Renal pelvis (tissue), 12 donors: ENCODE data around the gene EHD4. TPM values are rescaled to one million over a fixed set of nuclear protein-coding genes. Genes with fewer than 3 reads are reported as not detected.
A peak's percentile ranks its signal among the peaks of the same experiment; 100 is the strongest.

ENCODE experiments used
- DNase-seq: peaks from one replicate; pipeline ENCODE4 v3.0.0-alpha.2; 2013
- long read RNA-seq, 16 experiments: transcript quantifications; one replicate each; lab custom pipeline, GENCODE V29; 2026
- polyA plus RNA-seq, 3 donors: library from polyadenylated mRNA; unstranded; fragments of 120-200 nt; gene quantifications; one replicate each; pipeline ENCODE4 v1.2.1, GENCODE V29; 2013; ENCODE audit not compliant: insufficient read length in 3 of 3

EHD4 gene
- 10 to 100 TPM; 16.8 to 18.7 (median 17.5) TPM for polyA plus RNA-seq
- long read RNA-seq, donor 1, full-length matches to known transcripts, result 11 of 11 reads
- long read RNA-seq, donor 1, partial matches to known transcripts, result 0 of 11 reads
- long read RNA-seq, donor 1, other reads (novel, unspliced or antisense), result 0 of 11 reads
- long read RNA-seq, donor 2, full-length matches to known transcripts, result 18 of 18 reads
- long read RNA-seq, donor 2, partial matches to known transcripts, result 0 of 18 reads
- long read RNA-seq, donor 2, other reads (novel, unspliced or antisense), result 0 of 18 reads
- long read RNA-seq, donor 3, full-length matches to known transcripts, result 9 of 9 reads
- long read RNA-seq, donor 3, partial matches to known transcripts, result 0 of 9 reads
- long read RNA-seq, donor 3, other reads (novel, unspliced or antisense), result 0 of 9 reads
- long read RNA-seq, donor 4, full-length matches to known transcripts, result 5 of 5 reads
- long read RNA-seq, donor 4, partial matches to known transcripts, result 0 of 5 reads
- long read RNA-seq, donor 4, other reads (novel, unspliced or antisense), result 0 of 5 reads
- long read RNA-seq, donor 5, full-length matches to known transcripts, result 1 of 1 reads
- long read RNA-seq, donor 5, partial matches to known transcripts, result 0 of 1 reads
- long read RNA-seq, donor 5, other reads (novel, unspliced or antisense), result 0 of 1 reads
- long read RNA-seq, donor 6, full-length matches to known transcripts, result 9 of 9 reads
- long read RNA-seq, donor 6, partial matches to known transcripts, result 0 of 9 reads
- long read RNA-seq, donor 6, other reads (novel, unspliced or antisense), result 0 of 9 reads
- long read RNA-seq, donor 7, full-length matches to known transcripts, result 12 of 12 reads
- long read RNA-seq, donor 7, partial matches to known transcripts, result 0 of 12 reads
- long read RNA-seq, donor 7, other reads (novel, unspliced or antisense), result 0 of 12 reads
- long read RNA-seq, donor 8, full-length matches to known transcripts, result 3 of 3 reads
- long read RNA-seq, donor 8, partial matches to known transcripts, result 0 of 3 reads
- long read RNA-seq, donor 8, other reads (novel, unspliced or antisense), result 0 of 3 reads
- long read RNA-seq, donor 9, full-length matches to known transcripts, result 6 of 6 reads
- long read RNA-seq, donor 9, partial matches to known transcripts, result 0 of 6 reads
- long read RNA-seq, donor 9, other reads (novel, unspliced or antisense), result 0 of 6 reads
- long read RNA-seq, donor 10, full-length matches to known transcripts, result 7 of 7 reads
- long read RNA-seq, donor 10, partial matches to known transcripts, result 0 of 7 reads
- long read RNA-seq, donor 10, other reads (novel, unspliced or antisense), result 0 of 7 reads
- long read RNA-seq, donor 11, full-length matches to known transcripts, result 10 of 10 reads
- long read RNA-seq, donor 11, partial matches to known transcripts, result 0 of 10 reads
- long read RNA-seq, donor 11, other reads (novel, unspliced or antisense), result 0 of 10 reads
- long read RNA-seq, donor 12, full-length matches to known transcripts, result 16 of 16 reads
- long read RNA-seq, donor 12, partial matches to known transcripts, result 0 of 16 reads
- long read RNA-seq, donor 12, other reads (novel, unspliced or antisense), result 0 of 16 reads
- long read RNA-seq, donor 13, full-length matches to known transcripts, result 9 of 9 reads
- long read RNA-seq, donor 13, partial matches to known transcripts, result 0 of 9 reads
- long read RNA-seq, donor 13, other reads (novel, unspliced or antisense), result 0 of 9 reads
- long read RNA-seq, donor 14, result 0 reads
- long read RNA-seq, donor 15, result 0 reads
- long read RNA-seq, donor 16, full-length matches to known transcripts, result 11 of 11 reads
- long read RNA-seq, donor 16, partial matches to known transcripts, result 0 of 11 reads
- long read RNA-seq, donor 16, other reads (novel, unspliced or antisense), result 0 of 11 reads

DNA sequence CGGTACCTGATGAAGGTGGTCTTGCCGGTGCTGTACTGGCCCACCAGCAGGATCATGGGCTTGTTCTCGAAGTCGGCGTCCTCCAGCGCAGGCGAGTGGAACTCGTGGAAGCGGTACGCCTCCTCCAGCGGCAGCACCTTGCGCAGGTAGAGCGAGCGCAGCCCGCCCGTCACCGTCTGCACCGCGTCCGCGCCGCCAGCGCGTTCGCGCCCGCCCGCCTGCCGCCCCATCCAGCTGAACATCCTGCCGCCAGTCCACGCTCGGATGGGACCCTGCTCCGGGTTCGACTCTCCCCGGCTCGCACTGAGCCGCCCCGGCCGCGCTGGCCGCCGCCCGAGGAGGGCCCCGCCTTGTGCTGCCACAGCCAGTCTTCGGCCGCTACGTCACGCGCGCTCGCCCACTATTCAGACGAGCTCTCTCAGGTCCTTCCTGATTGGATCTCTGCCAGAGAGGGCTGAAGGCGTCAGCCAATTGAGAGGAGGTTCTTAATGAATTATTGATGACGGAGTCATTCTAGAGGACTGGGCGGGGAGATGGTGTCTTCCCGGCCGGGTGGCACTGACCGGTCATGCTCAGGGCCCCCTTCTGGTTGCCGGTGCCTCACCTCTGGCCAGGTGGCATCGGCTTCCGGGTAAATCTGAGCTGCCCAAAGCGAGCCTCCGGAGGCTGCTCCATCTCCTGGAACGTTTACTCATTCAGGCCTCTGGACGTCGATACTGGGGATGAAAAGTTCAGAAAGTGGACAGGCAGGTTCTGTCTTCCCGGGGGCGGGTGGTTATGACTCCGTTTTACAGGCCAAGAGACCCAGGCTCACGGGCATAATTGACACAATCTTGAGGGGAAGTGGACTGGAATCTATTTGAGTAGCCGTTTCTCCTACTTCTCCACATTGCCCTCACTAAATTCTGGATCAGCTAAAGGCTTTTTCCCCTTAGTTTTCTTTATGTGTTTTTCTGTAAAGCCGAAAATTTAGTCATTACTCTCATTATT lies at the start of gene EHD4:
Gene EHD4, minus strand, starts transcription at position 305 of the 990 bp plus-strand sequence. Its CDS starts 63 bp downstream, at position 242.
- DNase-seq, result peak; percentile 99

DNA sequence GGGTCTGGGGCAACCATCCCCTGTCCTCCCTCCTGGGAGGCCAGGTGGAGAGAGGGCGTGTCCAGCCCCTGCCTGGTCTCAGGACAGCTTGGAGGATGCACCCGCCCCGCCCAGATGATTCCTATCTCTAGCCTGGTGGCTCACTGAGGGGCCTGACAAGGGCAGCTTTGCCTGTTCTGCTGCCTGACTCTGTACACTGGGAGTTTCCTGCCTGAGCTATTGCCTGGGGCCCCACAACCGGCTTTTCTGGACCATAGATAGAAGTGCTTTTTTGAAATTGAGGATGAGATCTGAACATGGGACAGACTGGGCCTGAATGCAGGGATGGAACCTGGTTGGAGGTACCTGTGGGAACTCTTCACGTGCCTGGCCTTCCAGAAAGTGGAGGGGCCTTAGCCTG lies 49.2 kb upstream of the EHD4 start:
- DNase-seq, result no peak

DNA sequence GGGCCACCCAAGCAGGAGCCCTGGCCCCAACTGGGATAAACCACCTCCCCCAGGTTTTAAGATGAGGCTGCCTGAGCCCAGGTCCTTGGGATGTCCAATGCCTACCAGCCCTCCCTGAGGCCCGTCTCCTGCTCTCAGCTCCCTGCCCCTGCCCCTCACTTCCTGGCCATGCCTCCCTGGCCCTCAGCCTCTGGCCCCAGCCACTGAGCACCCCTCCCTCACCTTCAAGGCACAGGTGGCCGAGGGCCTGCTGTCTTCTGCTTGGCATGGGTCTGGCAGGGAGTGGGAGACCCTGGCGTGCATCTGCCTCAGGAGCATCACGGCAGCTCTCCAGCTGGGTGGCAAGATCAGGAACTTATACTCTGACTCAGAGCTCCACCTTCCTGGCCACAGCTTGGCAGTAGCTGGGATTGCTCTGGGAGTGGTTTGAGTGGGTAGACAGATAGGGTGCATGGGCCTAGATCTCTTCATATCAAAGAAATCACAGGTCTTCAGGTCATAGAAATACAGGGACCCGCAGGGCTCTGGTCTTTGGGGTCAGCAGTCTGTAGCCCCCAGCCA lies 48.4 kb upstream of the EHD4 start, which contains the start of gene PLA2G4E:
Gene PLA2G4E, minus strand, starts transcription at position 330 of the 561 bp plus-strand sequence. Its CDS starts 12 bp downstream, at position 318.
- DNase-seq, result no peak

DNA sequence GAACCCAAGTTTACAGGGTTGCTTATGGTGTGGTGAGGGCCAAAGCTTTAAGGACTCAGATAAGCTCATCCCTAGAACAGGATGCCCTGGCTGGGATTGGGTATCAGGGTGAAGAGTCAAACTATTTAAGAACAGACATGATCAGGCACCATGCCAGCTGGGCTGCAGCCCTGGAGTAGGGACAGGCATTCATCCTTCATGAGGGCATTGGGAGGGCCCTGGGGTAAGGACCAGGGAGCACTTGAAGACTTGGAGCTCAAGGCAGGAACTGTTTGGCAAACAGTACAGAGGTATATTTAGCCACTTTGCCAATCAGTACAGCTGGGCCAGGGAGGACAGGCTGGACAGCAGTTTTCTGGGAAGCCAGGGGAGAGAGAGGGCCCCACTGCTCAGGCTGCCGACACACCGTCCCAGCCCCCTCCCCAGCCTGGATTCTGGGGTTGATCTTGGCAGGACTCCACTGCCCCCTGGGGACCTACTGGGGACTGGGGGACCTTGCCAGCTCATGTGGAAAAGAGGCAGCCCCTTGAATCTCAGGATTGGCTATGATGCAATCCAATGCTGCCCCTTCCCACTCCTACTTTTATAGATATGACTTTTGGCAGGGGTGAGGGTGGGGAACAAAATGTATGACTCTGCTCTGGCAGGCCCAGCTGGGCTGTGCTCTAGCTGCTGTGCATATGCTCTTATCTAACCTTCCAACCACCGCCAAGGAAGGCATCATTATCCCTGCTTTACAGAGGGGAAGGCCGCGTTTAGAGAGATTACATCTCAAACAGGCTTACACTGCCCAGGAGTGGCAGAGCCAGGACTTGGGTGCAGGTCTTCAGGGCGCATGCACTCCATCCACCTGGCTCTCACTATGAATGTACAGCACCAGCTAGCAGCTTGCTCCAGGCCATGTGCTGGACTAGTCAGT lies 46.2 kb upstream of the EHD4 start:
- DNase-seq, result no peak

DNA sequence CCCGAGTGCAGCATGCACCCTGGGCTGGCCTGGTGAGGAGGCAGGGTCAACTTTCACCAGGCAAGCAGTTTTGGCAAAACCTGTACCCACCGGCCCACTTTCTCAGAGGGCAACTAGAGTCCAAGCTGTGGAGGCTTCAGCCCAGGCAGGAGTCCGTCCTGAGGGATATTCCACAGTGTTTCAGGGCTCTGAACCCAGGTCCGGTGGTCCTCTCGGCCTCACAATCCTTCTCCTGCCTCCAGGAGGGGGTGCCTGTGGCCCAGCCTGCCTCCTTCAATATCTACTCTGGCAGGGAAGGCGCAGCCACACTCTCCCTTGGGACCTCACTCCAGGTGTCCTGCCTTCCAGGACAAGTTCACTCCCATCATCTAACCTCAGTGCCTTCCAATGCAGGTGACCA lies 44.6 kb upstream of the EHD4 start:
- DNase-seq, result no peak

DNA sequence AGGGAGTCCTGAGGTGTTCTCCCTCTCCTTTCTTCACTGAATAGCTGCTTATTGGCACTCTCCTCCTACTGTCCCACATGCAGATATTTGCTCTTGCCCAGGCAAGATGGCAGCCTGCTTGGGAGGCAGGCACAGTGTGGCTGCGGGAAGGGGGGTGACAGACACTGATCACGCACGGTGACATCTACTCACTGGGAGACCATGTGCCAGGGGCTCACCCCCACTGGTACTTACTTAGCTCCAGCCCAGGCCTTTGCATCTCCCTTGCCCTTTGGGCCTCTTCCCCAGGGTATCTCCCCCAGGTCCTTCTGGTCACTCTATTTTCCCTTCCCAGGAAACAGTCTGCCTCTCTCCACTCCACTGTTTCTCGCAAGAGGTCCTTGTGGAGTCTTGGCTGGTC lies 42.0 kb upstream of the EHD4 start:
- no peak for DNase-seq

DNA sequence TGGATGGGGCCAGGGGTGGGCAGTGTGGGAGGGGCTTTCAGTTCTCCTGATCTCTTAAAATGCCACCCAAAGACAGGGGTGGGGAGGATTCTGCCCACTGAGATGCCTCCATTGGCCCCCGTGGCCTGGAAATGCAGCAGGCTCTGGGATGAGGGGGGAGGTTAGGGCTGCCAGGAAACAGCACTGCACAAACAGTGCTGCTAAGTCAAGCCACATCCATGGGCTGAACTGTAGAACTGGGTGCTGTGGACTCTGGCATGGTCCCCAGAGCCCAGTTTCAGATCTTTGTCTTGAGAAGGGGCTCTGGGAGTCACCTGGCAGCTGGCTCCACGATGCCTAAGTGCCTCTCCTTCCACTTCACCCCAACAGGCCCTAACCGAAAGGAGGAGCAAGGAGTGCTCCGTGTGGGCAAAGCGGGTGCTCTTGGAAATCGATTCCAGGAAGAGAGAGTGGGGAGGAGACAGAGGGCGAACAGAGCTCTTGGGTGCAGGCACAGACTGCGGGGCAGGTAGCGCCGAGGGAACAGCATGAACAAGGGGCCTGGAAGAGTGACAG lies 40.6 kb upstream of the EHD4 start:
- DNase-seq, result no peak

DNA sequence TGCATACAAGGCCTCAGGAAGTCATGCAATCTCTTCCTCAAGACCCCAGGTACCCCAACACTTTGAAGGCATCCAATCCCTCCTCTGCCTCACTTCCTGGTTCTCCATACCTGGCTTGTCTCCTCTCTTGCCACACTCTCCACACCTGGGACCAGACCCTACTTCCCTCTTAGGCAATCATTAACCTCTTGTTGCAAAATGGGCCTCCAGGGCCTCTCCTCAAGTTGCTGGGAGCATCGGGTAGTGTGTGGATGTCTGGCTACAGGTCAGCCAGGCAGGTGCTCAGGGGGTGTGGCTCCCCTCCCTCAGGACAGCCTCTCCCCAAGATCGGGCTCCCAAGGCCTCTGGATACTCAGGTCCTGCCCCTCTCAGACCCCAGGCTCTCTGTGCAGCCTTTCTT lies 39.9 kb upstream of the EHD4 start:
- DNase-seq, result no peak

DNA sequence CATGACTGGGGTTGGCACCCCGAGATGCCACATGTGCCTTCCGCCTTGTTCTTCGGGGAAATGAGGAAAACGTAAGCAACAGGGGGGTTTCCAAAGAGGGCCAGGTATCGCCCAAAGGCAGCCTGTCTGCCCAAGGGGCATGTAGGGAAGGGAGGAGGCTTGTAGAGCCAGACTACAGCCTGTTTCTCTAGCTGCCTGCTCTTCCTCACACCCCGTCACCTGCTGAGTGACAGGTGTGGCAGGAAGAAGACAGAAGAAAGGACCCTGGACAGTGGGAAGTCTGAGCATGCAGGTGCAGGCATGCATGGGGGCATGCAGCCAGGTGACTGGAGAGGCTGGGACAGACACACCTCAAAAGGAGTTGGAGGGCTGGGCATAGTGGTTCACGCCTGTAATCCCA lies 38.7 kb upstream of the EHD4 start:
- DNase-seq, result no peak

DNA sequence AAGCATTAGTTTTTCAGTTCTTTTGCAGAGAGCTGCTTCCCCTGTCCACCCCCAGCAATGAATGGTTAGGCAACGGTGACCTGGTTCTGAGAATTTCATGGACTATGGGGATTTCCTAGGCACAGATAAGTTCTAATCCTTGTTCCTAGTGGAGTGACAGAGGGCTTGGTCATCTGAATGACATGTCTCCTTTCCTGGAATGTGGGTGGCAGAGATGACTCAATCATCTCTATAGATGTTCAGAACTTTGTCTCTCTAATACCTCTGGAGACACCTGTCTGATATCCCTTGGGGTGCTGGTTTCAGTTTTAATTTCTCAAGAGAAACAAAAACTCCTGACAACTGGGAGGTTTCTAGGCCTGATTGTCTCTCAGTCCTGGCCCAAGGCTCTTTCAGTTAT lies 38.1 kb upstream of the EHD4 start:
- DNase-seq, result no peak

DNA sequence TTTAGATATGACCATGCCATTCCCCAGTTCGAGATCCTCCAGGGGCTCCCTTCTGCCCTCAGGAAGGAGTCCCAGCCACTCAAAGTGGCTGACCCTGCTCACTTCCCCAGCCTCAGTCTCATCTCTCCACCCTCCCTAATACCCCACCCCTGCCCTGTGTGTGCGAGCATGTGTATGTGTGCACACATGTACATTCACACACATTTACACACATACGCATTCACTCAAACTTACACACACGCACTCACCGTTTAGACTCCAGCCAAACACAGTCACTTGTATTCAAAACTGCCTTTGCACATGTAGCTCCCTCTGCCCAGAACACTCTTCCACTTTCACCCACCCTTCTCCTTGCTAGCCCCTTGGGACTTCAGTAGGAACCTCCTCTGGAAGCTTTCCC lies 37.1 kb upstream of the EHD4 start:
- no peak for DNase-seq

DNA sequence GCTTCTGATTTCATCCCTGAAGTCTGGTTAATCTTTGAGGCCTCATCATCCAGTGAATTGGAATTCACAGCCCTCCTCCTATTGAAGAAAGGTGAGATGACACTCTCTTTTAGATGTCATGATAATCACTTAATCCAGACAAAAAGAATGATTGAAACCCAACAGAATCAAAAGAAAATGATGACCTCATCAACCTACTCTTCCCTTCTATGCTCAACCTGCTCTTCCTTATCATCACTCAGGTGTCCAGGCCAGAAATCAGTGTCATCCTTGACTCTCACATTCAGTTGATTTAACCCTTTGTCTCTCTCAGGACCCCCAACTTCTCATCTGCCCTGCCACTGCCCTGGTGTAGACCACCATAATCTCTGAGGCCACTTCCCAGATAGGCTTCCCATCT lies 36.7 kb upstream of the EHD4 start:
- DNase-seq, result no peak

DNA sequence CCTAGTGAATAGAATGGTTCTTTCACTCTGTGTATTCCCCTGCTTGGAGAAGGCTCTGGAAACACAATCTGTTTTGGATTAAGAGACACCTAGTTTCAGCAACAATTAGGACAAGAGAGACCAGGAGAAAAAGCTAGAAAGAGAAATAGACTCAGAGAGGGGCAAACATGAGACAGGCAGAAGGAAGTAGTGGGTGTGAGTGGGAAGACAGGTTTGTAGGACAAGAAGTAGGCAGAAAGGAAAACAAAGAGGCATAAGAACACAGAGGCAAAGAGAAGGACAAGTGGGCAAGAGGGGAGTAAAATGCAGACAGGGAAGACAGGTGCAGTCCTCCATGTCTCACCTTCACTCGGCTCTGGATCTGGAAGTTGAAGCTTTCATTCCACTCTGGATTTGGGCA lies 35.0 kb upstream of the EHD4 start:
- no peak for DNase-seq

DNA sequence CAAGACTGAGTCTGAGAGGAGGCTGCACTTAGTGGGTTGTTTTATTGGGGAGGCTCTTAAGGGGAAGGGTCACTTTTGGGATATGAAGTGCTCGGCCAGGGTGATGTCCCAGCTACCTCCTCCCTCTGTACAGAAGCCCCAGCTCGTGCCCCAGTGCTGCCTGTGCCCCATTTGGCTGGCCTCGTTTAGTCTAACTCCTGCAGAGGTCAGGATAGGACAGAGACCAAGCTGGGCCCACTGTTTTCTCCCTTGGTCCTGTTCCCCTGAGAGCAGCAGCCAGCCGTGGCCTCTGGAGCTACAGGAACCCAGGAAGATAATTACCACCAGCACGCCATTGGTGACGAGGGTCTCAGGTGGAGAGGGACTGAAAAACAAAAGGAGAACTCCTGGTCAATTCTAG lies 30.0 kb upstream of the EHD4 start:
- no peak for DNase-seq

DNA sequence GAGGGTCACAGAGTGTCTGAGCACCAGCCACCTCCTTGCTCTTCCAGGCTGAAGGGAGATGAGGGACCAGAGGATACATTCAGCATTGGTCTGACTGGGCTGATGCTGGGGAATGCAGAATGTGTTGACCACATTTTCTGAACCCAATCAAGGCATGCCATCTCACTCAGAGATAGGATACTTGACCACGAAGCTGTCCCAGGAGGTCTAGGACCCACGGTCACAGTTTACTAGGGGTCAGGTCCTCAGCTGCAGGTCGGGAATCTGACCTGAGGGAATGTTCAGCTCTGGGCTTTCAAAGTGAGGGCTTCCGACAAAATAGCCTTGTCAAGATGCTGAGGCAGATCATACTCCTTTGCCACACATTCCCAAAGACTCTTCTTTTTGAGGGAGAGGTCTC lies 28.9 kb upstream of the EHD4 start:
- DNase-seq, result no peak

DNA sequence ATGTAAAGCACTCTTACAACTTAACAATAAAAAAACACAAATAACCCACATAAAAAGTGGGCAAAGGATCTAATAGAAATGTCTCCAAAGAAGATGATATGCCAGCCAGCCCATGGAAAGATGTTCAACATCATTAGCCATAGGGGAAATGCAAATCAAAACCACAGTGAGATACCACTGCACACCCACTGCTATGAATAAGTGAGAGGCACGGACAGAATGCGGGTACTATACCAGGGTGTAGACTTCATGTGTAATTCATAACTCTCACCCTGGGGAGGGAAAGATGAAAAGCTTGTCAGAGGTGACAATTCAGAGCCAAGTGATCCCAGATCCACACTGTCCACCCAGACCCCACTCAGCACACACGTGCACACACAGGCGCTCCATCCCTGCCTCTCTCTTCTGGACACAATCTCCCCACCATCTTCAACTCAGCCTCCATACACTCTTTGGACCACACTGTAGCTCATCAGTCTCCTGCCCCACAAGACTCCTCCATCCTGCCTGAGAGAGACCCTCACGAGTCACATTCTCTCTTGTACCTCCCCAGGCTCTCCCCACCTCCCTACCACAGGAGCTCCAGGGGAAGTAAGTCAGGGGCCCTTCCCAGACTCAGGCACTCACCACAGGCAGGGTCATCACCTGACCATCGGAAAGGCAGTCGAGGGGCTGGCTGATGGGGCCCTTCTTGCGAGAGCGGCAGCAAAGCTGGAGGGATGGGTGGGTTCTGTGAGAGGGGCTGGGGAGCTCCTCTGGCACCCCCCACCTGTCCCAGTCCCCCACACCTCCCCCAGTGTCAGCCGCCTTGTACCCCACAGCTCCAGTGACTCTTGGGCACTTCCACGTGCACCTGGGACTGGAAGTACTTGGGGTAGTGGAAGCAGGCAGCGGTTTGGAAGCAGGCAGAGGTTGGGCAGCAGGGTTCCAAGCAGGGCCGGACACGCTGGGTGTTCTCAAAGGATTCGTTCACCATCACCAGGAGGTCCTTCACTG lies 27.2 kb upstream of the EHD4 start:
- no peak for DNase-seq
